HG03064 (cell line): ENCODE data around the gene DNAJC18.
"Not testable (repeated sequence)": the region's sequence is repeated elsewhere in the genome, so short reads cannot be mapped to it uniquely, and the experiment has no call there.

Source experiments
- ATAC-seq: cut with Tn5 transposase; IDR thresholded peaks from one replicate; pipeline ENCODE4 v1.9.1; 2021; ENCODE audit warnings: low read depth; ENCODE audit not compliant: unreplicated experiment

The DNAJC18 gene

DNA sequence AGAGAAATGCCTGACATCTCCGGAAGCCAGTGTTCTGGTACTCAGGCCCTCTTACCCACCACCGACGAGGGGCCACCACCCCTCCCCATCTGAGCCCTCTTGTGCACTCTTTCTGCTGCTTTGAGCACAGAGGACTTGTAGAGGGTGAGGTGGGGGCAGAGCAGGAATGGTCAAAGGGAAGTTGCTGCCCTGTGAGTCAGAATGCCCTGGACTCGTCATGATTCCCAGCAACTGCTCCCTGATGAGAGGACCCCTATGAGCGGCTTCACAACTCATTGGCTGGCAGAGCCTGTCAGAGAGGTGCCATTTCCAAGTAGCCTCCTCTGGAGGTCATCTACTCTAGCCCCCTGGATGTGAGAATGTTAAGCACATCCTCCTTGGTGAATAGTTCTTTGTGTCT lies 22.4 kb upstream of the DNAJC18 start:
- ATAC-seq, result no peak

DNA sequence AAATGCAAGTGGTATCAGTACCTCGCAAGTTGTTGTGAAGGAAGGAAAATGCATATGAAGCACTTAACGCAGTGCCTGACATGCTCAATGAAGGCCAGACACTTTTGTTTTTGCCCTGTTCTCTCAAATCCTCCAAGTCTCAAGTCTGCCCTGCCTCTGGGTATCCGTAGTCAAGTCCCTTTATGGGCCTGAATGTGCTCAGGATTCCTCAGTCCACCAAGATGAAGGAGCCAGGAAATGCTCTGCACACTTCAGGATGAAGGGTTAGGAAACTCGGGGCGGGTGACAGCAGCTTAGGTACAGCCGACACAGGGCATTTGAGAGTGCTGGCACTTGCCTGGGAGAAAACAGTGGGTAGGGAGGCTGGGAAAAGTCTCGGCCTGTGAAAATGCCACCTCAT lies 21.9 kb upstream of the DNAJC18 start:
- no peak for ATAC-seq

DNA sequence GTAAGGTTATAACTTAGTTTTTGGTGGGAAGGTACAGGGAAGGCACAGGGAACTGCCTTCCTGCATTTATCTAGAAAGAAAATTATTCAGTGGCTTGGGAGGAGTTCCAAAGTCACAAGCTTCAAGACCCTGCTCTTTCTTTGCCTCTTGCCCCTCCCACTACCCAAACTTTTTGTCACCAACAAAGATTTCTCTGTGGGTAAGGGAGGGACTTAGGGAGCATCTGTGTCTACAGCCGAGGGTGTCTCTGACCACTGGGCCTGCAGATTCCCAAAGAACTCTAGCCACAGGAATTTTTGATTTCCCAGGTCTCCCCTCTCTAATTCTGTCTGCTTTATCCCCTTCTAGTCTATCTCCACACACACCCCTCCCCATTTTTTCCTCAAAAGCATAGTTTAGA lies 21.1 kb upstream of the DNAJC18 start:
- ATAC-seq, result no peak

DNA sequence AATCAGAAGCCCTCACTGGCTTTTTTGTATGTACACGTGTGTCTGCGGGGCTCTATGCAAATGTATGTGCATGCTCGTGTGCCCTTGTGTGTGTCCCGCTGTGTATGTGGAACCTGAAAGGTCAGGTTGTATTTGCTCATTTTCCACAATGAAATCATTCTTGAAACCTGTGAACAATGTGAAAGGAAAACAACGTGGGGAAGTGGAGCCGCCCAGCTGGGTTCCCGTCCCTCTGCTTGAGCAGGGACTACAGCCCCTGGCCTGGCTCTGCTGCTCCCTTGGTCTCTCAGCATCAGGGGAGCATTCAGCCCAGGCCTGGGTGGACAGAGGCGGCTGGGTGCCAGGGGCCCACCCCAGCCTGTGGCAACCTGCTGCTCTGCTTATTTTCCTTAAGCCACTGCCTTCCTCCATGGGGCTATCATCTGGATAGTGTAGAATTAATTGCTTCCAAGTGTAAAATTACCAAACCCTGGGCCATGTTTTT lies 20.2 kb upstream of the DNAJC18 start:
- ATAC-seq, result no peak

DNA sequence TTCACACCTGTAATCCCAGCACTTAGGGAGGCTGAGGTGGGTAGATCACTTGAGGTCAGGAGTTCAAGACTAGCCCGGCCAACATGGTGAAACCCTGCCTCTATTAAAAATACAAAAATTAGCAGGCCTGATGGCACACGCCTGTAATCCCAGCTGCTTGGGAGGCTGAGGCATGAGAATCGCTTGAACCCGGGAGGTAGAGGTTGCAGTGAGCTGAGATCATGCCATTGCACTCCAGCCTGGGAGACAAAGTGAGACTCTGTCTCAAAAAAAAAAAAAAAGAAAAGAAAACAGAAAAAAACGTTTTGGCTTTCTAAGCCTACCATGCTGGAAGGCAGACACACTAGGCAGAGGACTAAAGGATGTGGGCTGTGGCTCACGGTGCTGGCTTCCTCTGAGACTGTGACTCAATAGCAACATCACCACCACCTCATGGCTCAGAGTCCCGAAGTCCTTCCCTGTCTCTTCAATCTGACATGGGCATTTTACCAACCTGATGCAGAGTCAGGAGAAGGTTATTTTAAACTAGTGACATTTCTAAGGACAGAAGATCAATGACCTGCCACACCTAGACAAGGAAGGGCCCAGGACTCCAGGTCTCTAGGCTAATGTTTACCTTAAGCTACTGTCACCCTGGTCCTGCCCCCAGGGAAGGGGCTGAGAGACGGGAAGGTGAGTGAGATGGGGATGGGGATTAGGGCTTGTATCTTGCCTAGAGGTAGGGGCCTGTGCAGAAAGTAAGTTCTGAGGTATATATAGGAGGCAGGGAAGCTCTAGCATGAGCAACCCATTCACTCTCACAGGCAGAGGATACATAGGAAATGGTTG lies 19.5 kb upstream of the DNAJC18 start:
- peak; percentile 61 for ATAC-seq

DNA sequence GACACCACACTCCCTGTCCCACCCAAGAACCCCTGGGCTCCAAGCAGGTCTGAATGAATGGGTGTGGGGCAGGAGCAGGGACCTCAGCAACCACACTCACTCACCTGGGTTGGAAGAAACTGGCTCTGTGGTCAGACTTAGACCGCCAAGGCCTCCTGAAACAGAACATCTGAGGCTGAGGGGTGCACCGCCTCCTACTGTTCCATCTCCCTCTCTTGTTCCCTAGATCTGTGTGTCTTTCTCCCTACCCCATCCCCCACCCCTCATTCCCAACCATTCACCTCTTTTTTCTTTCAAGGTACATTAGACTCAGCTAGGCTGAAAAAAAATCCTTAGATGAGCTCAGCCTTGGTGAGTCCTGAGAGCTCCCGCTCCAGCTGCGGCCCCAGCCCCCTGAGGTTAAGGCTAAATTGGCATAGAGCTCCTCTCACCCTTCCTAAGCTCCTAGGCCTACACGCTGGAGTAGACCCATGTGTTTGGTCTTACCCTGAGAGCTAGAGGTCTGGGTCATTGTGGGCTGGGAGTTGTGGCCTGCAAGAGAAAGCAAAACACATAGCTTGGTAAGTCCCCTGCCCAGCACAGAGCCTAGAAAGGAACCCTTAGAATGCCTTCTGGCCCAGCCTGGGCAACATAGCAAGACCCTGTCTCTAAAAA lies 18.5 kb upstream of the DNAJC18 start:
- no peak for ATAC-seq

DNA sequence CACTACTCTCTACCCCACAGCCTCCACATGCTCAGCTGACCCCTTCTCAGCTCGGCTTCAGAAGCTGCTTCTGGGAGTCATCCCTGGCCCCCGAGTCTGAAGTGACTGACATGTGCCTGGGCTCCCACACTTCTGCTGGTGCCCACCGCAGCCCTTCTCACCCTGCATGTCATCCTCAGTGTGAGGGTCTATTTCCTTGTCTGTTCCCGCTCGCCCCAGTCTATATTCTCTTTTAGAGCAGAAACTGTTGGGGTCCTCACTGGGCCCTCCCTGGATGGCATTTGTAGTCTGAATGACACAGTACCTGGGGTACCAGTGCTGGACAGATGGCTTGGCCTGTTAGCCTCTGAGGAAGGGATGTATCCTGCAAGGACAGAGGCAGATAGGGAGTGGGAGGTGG lies 17.9 kb upstream of the DNAJC18 start:
- ATAC-seq, result no peak

DNA sequence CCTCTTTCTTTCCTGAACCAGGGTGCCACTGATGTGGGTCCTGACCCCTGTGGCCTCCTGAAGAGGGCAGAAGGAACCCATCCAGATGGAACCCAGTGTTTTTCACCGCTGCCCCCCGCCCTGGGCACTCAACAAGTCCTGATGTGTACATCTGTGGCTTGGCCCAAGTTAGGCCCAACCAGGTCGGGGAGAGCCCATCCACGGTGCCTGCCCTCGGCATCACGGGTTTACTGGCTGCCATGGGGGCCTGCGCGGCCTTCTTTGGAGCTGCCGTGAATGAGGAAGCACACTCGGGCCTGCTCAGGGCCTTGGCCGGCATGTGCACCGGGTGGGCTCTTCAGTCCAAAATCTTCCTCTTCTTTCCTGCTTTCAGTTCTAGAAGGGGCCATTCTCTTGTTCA lies 17.5 kb upstream of the DNAJC18 start:
- no peak for ATAC-seq

DNA sequence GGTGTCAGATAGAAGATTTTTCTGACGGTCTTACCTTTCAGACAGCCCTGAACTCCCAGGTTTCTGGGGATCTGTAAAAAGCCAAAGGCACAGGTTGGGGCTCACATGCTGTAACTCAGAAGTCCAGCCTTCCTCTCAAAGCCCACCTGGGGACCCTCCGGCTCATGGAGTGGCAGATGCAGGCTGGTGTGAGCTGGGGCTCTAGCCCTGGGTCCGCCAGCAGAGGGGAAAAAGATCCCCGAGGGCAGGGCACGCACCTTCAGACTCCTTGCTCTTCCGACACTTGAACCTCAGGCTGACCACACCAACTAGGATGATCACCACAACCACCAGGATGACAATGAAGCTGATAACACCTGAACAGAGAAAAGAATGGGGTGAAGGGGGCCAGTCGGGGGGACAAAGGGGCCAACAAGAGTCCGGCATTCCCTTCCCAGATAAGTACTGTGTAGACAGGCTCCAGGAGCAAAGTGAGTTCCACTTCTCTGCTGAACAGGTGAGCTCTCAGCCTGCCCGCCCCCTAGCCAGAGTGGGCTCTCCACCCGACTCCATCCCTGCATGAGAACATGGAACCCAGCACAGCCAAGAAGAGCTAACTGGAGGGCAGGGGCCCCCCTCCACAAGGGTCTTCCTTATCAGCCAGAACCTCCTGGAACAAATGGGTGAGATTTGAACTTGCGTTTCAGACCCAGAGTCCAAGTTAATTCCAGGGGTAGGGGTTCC lies 15.4 kb upstream of the DNAJC18 start:
- no peak for ATAC-seq

DNA sequence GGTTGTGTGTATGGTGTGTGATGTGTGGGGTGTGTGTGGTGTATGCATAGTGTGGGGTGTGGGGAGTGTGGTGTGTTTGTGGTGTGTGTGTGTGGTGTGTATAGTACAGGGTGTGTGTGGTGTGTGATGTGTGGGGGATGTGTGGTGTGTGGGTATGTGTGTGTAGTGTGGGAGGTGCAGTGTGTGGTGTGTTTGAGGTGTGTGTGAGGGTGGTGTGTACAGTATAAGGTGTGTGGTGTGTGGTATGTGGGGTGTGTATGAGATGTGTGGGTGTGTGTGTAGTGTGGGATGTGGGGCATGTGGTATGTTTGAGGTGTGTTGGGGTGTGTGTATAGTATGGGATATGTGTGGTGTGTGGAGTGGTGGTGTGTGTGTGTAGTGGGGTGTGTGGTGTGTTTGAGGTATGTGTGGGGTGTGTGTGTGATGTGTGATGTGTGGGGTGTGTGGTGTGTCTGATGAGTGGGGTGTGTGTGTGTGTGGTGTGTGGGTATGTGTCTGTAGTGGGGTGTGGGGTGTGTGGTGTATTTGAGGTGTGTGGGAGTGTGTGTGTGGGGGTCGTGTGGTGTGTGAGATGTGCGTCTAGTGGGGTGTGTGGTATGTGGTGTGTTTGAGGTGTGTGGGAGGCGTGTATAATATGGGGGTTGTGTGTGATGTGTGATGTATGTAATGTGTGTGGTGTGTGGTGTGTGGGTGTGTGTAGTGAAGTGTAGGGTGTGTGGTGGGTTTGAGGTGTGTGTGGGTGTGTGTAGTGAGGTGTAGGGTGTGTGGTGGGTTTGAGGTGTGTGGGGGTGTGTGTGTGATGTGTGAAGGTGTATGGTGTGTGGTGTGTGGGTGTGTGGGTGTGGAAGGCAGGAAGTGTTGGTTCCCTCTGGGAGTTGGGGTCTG lies 14.6 kb upstream of the DNAJC18 start:
- no peak for ATAC-seq

DNA sequence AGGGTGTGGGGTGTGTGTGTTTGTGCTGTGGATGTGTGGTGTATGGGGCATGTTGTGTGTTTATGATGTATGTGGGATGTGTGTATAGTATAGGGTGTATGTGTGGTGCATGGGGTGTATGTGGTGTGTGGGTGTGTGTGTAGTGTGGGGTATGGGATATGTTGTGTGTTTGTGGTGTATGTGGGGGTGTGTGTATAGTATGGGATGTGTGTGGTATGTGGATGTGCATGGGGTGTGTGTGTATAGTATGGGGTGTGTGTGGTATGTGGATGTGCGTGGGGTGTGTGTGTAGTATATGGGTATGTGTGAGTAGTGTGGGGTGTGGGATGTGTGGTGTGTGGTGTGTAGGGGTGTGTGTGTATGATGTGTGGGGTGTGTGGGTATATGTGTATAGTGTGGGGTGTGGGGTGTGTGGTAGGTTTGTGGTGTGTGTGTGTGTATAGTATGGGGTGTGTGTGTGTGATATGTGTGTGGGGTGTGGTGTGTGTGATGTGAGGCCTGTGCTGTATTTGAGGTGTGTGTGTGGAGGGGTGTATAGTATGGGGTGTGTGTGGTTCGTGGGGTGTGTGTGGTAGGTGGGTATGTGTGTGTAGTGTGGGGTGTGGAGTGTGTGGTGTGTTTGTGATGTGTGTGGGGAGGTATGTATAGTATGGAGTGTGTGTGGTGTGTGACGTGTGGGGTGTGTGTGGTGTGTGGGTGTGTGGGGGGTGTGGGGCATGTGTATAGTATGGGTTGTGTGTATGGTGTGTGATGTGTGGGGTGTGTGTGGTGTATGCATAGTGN lies 12.7 kb upstream of the DNAJC18 start:
- no peak for ATAC-seq

DNA sequence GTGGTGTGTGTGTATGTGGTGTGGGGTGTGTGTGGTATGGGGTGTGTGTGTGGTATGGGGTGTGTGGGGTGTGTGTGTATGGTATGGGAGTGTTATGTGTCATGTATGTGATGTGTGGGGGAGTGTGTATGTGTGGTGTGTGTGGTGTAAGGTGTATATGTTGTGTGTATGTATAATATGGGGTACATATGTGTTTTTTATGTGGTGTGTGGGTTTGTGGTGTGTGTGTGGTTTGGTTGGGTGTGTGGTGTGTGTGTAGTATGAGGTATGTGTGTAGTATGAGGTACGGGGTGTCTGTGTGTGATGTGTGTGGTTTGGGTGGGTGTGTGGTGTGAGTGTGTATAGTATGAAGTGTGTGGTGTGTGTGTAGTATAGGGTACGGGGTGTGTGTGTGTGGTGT lies 11.9 kb upstream of the DNAJC18 start:
- no peak for ATAC-seq

DNA sequence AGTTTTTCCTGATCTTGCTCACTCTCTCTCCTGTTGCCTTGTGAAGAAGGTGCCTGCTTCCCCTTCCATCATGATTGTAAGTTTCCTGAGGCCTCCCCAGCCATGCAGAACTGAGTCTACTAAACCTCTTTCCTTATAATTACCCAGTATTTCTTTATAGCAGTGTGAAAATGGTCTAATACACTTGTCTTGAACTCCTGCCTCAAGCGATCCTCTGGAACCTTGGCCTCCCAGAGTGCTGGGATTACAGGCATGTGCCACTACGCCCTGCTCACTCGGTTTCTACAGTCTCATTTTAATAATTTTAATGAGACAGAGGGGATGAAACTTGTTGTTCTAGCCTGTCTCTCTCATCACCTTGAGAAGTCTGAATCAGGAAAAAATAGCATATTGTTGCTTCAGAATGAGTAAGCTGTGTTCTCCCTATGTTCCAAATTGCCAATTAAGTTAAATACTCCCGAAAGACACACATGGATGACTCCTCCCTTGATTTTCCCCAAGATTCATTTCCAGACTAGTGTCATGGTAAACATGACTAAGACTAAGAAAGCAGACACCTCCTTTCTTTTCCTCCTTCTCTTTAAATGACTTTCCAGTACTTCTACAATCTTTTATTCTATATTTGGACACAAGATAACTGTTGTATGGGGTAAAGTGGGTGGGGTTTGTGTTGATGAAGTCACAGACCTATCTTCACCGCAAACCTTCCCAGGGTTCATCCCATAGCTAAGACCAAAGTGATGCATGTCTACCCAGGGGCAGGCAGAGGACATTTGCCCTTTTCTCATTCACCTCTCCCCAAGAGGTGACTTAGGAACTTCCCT lies 7.8 kb upstream of the DNAJC18 start:
- no peak for ATAC-seq

DNA sequence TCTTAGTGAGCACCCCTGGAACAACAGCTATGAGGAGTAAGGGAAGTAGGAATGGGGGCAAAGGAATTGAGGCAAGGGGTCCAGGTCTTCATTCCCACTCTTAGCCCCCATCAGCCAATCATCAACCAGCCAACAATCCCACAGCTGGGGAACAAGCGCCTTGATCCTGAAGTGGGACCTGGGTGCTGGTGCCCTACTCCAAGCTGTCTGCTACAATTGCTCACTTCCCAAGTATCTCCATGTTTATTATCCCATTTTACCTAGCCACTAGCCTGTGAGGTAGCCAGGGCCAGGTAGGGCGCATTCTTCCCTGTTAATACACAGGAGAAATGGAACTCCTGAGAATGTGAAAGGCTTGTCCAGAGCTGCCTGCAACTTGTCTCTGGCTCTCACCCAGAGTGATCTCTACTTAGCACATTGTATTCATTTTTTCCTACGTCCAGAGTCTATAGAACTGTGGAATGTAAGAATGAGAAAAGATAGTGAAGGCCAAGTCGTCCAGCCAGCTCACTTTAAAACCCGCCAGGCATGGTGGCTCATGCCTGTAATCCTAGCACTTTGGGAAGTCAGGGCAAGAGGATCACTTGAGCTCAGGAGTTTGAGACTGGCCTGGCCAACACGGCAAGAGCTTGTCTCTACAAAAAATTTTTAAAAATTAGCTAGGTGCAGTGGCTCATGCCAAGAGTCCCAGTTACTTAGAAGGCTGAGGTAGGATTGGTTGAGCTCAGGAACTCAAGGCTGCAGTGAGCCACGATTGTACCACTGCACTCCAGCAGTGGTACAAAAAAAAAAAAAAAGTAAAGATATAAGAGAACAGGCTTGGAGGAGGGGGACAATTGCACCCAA lies 6.2 kb upstream of the DNAJC18 start:
- no peak for ATAC-seq

DNA sequence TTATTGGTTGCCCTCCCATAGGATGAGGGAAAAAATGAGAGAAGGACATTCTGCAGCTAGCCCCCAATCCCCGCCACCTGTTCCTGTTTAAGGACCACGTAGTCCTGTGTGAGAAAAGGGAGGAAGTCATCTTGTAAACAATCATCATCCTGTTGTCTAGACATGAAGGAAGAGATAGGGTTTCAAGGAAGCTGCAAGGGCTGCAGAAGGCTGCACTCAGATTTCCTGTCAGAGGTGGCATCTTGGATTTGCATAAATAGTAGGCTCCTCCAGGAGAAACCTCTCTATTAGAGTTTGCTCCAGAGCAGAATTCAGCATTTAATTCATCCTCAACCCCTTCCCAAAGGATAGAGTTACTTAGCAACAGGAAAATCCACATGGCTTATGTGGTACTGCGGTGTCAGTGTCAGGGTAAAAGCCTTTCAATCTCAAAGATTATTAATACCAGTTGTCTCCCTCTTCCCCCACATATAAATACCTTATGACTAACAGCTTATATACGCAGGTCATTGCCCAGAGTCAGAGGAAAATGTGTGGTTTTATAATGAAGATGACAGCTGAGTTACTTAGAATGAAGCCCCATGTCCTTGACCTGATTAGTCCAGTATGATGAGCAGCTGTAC lies 4.6 kb upstream of the DNAJC18 start:
- ATAC-seq, result no peak

DNA sequence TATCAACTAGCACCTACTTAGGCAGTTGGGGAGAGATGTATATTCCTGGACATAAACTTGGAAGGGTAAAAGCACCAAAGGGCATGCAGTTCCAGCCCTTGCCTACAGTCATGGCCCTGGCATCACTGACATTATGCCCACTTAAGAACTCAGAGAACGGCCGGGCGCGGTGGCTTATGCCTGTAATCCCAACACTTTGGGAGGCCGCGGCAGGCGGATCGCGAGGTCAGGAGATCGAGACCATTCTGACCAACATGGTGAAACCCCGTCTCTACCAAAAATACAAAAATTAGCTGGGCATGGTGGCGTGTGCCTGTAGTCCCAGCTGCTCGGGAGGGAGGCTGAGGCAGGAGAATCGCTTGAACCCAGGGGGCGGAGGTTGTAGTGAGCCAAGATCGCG lies 1.1 kb upstream of the DNAJC18 start:
- not testable (repeated sequence) for ATAC-seq

DNA sequence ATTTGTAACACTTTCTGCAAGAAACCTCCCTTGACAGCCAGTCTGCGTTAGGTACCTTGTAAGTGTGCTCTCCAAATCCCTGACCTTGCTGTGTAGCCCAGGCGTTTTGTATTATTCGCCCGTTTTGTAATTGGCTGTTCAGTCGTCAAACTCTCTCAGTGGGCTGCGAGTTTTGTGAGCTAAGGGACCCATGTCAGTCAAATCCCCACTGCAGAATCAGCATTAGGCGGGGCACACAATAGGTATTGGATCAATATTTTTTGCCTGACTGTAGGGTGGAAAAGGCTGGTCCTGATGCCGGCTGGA lies 665 bp downstream of the DNAJC18 start:
- no peak for ATAC-seq

DNA sequence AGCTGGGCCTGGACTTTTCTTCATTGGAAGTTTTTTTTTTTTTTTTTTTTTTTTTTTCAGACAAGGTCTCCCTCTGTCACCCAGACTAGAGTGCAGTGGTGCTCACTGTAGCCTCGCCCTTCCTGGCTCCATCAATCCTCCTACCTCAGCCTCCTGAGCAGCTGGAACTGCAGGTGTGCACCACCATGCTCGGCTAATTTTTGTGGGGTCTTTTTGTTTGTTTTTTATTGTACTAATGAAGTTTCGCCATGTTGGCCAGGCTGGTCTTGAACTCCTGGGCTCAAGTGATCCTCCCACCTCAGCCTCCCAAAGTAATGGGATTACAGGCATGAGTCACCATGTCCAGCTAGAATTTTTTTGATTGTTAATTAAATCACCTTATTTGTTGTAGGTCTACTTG lies 3.6 kb downstream of the DNAJC18 start:
- ATAC-seq, result no peak
